OCI-LY3 (cell line): ENCODE data around the gene PSPC1.

Experiments
- CTCF ChIP-seq: fragments of 200-600, 300-600 bp; sonication (generic); IDR thresholded peaks from 2 replicates; pipeline ENCODE4 v1.5.1; 2014; ENCODE audit warnings: antibody characterized with exemption, low read length, low read depth
- EZH2phosphoT487 ChIP-seq: fragments of 200-600 bp; shearing (Covaris generic); IDR thresholded peaks from 2 replicates; pipeline ENCODE4 v1.6.1; 2018; ENCODE audit warnings: antibody characterized with exemption, mixed run types, low read depth

DNA sequence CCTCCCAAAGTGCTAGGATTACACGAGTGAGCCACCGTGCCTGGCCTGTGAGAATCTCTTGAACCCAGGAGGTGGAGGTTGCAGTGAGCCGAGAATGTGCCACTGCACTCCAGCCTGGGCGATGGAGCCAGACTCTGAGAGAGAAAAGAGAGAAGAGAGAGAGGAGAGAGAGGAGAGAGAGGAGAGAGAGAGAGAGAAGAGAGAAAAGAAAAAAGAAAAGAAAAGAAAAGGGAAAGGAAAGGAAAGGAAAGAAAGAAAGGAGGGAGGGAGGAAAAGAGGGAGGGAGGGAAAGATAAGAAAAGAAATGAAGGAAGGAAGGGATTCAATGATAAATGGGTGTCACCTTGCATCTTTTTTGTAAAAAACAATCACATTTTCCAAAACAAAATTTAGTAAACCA is 23.0 kb upstream of the PSPC1 start:
- TF ChIP-seq CTCF, result no peak
- TF ChIP-seq EZH2phosphoT487, result no peak
